K562 (cell line): Measurements from ENCODE around the gene ARMC6. TPM values are rescaled to one million over a fixed set of nuclear protein-coding genes. Genes with fewer than 3 reads are reported as not detected.

Experiments used
- ATAC-seq: fragments of 200-7000 bp; cut with Tn5 transposase; 3 replicates; pipeline ENCODE4 v1.9.1; 2020; ENCODE audit warnings: moderate library complexity
- BruUV-seq: library from RNA; stranded (reverse); fragments of 400-500 nt; replicated peaks from 2 replicates; lab custom pipeline; 2021; lab: Mats Ljungman, UMichigan
- CTCF ChIA-PET: fragments of 300-600 bp; formaldehyde crosslinking; extraction: SDS; loops from one replicate; lab custom pipeline; 2021; ENCODE audit warnings: low intra/inter-chr PET ratio; lab: Yijun Ruan, JAX
- POLR2A ChIA-PET: fragments of 300-600, 350-650 bp; sonication (Branson Sonifier 250); formaldehyde crosslinking; extraction: SDS; loops from one replicate; lab custom pipeline; 2021; ENCODE audit warnings: antibody characterized with exemption, inconsistent platforms; lab: Yijun Ruan, JAX
- DNase-seq, 4 experiments: peaks; one replicate each; pipeline versions ENCODE4 v3.0.0 to v3.0.0-alpha.2; 2011 to 2018; ENCODE audit warnings: low spot score in 3 of 4, mixed read lengths in 3 of 4; ENCODE audit errors: extremely low read depth in 1 of 4
- FAIRE-seq: peaks from 2 replicates; lab custom pipeline; 2011; peaks lifted over from hg19 to GRCh38; lab: Jason Lieb, UNC
- H2AFZ ChIP-seq: 2 replicates; pipeline ENCODE4 v1.6.0; 2011; ENCODE audit warnings: low read depth, low read length, control low read depth, inconsistent platforms
- H3K27ac ChIP-seq: fragments of 200-600 bp; 3 replicates; pipeline ENCODE4 v1.8.0; 2011; ENCODE audit warnings: low read depth, mild to moderate bottlenecking, control low read depth, inconsistent platforms, low read length, moderate library complexity, mixed read lengths; ENCODE audit errors: extremely low read depth
- H3K27me3 ChIP-seq, 2 experiments: fragments of 300-600 bp in 1 of 2; 2 replicates in 1 of 2; 3 replicates in 1 of 2; pipeline versions ENCODE4 v1.6.0 to v1.8.0; 2011; ENCODE audit warnings: inconsistent platforms in 2 of 2, low read length in 2 of 2, mild to moderate bottlenecking in 1 of 2, mixed read lengths in 1 of 2, moderate library complexity in 1 of 2; ENCODE audit not compliant: control insufficient read depth in 2 of 2, insufficient read depth in 2 of 2
- H3K36me3 ChIP-seq: fragments of 300-600 bp; 3 replicates; pipeline ENCODE4 v1.8.0; 2011; ENCODE audit warnings: mild to moderate bottlenecking, low read length, inconsistent platforms; ENCODE audit not compliant: control insufficient read depth, insufficient read depth
- H3K4me1 ChIP-seq, 2 experiments: fragments of 200-600 bp in 1 of 2; replicated peaks in 1 of 2; 2 replicates in 1 of 2; 3 replicates in 1 of 2; pipeline versions ENCODE4 v1.5.1 to v1.8.0; 2011; ENCODE audit warnings: inconsistent platforms in 2 of 2, low read length in 2 of 2, mild to moderate bottlenecking in 1 of 2, mixed read lengths in 1 of 2, moderate library complexity in 1 of 2; ENCODE audit not compliant: control insufficient read depth in 2 of 2, insufficient read depth in 2 of 2
- H3K4me2 ChIP-seq: 2 replicates; pipeline ENCODE4 v1.6.1; 2011; ENCODE audit warnings: low read length, control low read depth, inconsistent platforms, mixed read lengths; ENCODE audit not compliant: insufficient read depth
- H3K4me3 ChIP-seq: fragments of 200-600 bp; sonication (generic), shearing (Covaris generic); 2 replicates; pipeline ENCODE4 v1.5.1; 2016; ENCODE audit warnings: control low read depth, inconsistent platforms
- H3K79me2 ChIP-seq: fragments of 200-600 bp; 3 replicates; pipeline ENCODE4 v1.8.0; 2011; ENCODE audit warnings: low read length, inconsistent platforms; ENCODE audit not compliant: control insufficient read depth, insufficient read depth
- H3K9ac ChIP-seq, 2 experiments: 2 replicates each; pipeline versions ENCODE4 v1.6.0 to v1.6.1; 2011; ENCODE audit warnings: low read depth in 2 of 2, low read length in 2 of 2, control low read depth in 1 of 2, inconsistent platforms in 1 of 2, mild to moderate bottlenecking in 1 of 2, mixed read lengths in 1 of 2; ENCODE audit not compliant: insufficient read depth in 1 of 2
- H3K9me1 ChIP-seq: one replicate; pipeline ENCODE4 v1.6.0; 2011; ENCODE audit warnings: inconsistent platforms, mild to moderate bottlenecking, low read length, moderate library complexity; ENCODE audit not compliant: control insufficient read depth, insufficient read depth
- H3K9me3 ChIP-seq: replicated peaks from 2 replicates; pipeline ENCODE4 v1.5.1; 2011; ENCODE audit warnings: low read depth, low read length, inconsistent platforms; ENCODE audit not compliant: control insufficient read depth, insufficient read depth
- H4K20me1 ChIP-seq: replicated peaks from 2 replicates; pipeline ENCODE4 v1.6.1; 2011; ENCODE audit warnings: low read length, inconsistent platforms, mixed read lengths; ENCODE audit not compliant: control insufficient read depth, insufficient read depth
- NONO ChIP-seq, 2 experiments: fragments of 200-400 bp in 1 of 2; fragments of 450-650 bp in 1 of 2; formaldehyde crosslinking in 1 of 2; IDR thresholded peaks; 2 replicates each; pipeline ENCODE4 v1.6.1; 2017; ENCODE audit warnings: low read depth in 2 of 2, mild to moderate bottlenecking in 2 of 2, moderate library complexity in 2 of 2, low read length in 1 of 2
- POLR2B ChIP-seq: fragments of 450-650 bp; IDR thresholded peaks from 2 replicates; pipeline ENCODE4 v1.6.1; 2018; ENCODE audit warnings: low read depth; ENCODE audit not compliant: partially characterized antibody
- SNIP1 ChIP-seq: fragments of 450-650 bp; IDR thresholded peaks from 2 replicates; pipeline ENCODE4 v1.7.1; 2017; ENCODE audit warnings: low read depth, mild to moderate bottlenecking
- SUPT5H ChIP-seq: fragments of 450-650 bp; IDR thresholded peaks from 2 replicates; pipeline ENCODE4 v1.6.1; 2016
- TFAP4 ChIP-seq: sonication (generic); formaldehyde crosslinking; IDR thresholded peaks from 2 replicates; pipeline ENCODE4 v1.8.0; 2022; ENCODE audit warnings: missing genetic modification reagents, mild to moderate bottlenecking, moderate library complexity, borderline replicate concordance
- ZBTB40 ChIP-seq, 2 experiments: fragments of 450-650 bp in 1 of 2; sonication (generic) in 1 of 2; formaldehyde crosslinking in 1 of 2; IDR thresholded peaks; 2 replicates each; pipeline versions ENCODE4 v1.7.1 to v1.9.0; 2016 to 2022; ENCODE audit warnings: inconsistent platforms in 1 of 2, mild to moderate bottlenecking in 1 of 2, missing genetic modification reagents in 1 of 2
- ZNF511 ChIP-seq: sonication (generic); formaldehyde crosslinking; IDR thresholded peaks from 2 replicates; pipeline ENCODE4 v1.8.0; 2022; ENCODE audit warnings: mild to moderate bottlenecking, missing genetic modification reagents
- ZNF696 ChIP-seq: fragments of 250-450 bp; sonication (Bioruptor Pico); conservative IDR thresholded peaks from 2 replicates; pipeline ENCODE4 v1.4.0; 2020; ENCODE audit warnings: mild to moderate bottlenecking, moderate library complexity
- WGBS: fragments of 100-300 bp; shearing (Covaris generic); methylation state at CpG from one replicate; pipeline ENCODE4 v1.1.6; 2016; ENCODE audit warnings: low coverage, mixed read lengths; ENCODE audit not compliant: insufficient coverage; ENCODE audit errors: missing lambda C conversion rate; 5-methylcytosine and 5-hydroxymethylcytosine counted together
- in situ Hi-C: fragments of 300-500 bp; cut with MboI; formaldehyde crosslinking; loops from 4 replicates; pipeline ENCODE4 v1.15.0; 2018; ENCODE audit warnings: inconsistent platforms, mixed read lengths
- intact Hi-C: fragments of 100-400 bp; cut with micrococcal nuclease; formaldehyde crosslinking; loops from 2 replicates; pipeline ENCODE4 v1.14.2; 2022
- polyA plus RNA-seq, 8 experiments: library from polyadenylated mRNA; depleted of rRNA in 4 of 8; stranded (reverse) in 5 of 8; unstranded in 3 of 8; fragments of >200 nt; fragmentation: Nextera tagmentation in 2 of 8; fragmentation: Illumina TruSeq in 1 of 8; extraction: Ambion mirVana in 2 of 8; extraction: Trizol in 1 of 8; gene quantifications; 2 replicates each; pipeline versions ENCODE4 v1.2.1 to v1.2.3, GENCODE V29; 2011 to 2014; ENCODE audit warnings: inconsistent platforms in 1 of 8, missing spikeins in 1 of 8
- total RNA-seq, 7 experiments: library from RNA; depleted of rRNA in 6 of 7; stranded (reverse); fragments of >200 nt in 6 of 7; fragmentation: Illumina TruSeq in 2 of 7; extraction: Trizol in 2 of 7; gene quantifications; 2 replicates each; pipeline versions ENCODE4 v1.2.1 to v1.2.3, GENCODE V29; 2011 to 2021; ENCODE audit warnings: low replicate concordance in 1 of 7

ARMC6 gene
- total and polyA plus RNA-seq, 9 of the 15 experiments (the other 6 are each of a cell fraction or from before 2014, with no cell fraction given), result 2.1 to 93.4 (median 63.6) TPM

- no peak for TF ChIP-seq ZNF696
Observed at GRCh38 chr19:19103167-19103566, 69.8 kb downstream of the ARMC6 start (continued).

- peak; percentile 92 for FAIRE-seq
- POLR2A ChIA-PET, result interaction anchor here (0.6 kb wide), 1 partner anchor 18 kb away, joined by 3 read pairs; no protein-coding TSS in a partner anchor
- in situ Hi-C loops, result no loop called here
- peak; percentile 72 for TF ChIP-seq POLR2B
- TF ChIP-seq SNIP1, result no peak
- TF ChIP-seq TFAP4 (CRISPR knock-in tag), result peak; percentile 72; the same call in 1 of the 2 replicates
- 0 out of 2 replicates have a peak, but pooled peaks have one; percentile 60 for TF ChIP-seq ZNF511 (CRISPR knock-in tag)
- TF ChIP-seq SUPT5H, result peak; percentile 83
- peak; percentile 26; the same call in 1 of the 2 replicates for TF ChIP-seq ZBTB40 (IDR thresholded peaks at IDR 0.05)
- no peak for TF ChIP-seq ZBTB40 (CRISPR knock-in tag; IDR thresholded peaks at IDR 0.05)
- TF ChIP-seq NONO (IDR thresholded peaks at IDR 0.05; ENCODE audit: low read depth in 2 of 2, low read length in 1 of 2), result 0 out of 4 replicates have a peak, but pooled peaks of 1 of the 2 experiments have one; percentile 21
Observed at GRCh38 chr19:19105365-19106055, 72.1 kb downstream of the ARMC6 start.

More at GRCh38 chr19:19105365-19106055, 72.1 kb downstream of the ARMC6 start:
- intact Hi-C loops, result loop anchor here (2.0 kb wide), 1 partner anchor 73 kb away; the partner anchor contains the start of genes ARMC6 and SUGP2
- DNase-seq (peak; percentile 92 to 95 (median 93)), ATAC-seq (peak; percentile 96)
- no peaks in the 10 kb centered on the region for H3K9me1 ChIP-seq
- H2AFZ ChIP-seq, result peak overlapping the region; percentile 91
- CTCF ChIA-PET, result no interaction called here
- H3K27me3 ChIP-seq, result no peaks in the 10 kb centered on the region
- peak overlapping the region; percentile 41 for H3K4me3 ChIP-seq
- peak overlapping the region; percentile 83 for H3K4me2 ChIP-seq
- no TSS peak for BruUV-seq
- peaks cover 35% of the 10 kb centered on the region; the same call in 2 of the 3 replicates for H3K36me3 ChIP-seq
- H4K20me1 ChIP-seq, result no peaks in the 10 kb centered on the region
- H3K79me2 ChIP-seq, result no peaks in the 10 kb centered on the region
- H3K4me1 ChIP-seq, result peaks cover 14 to 45% of the 10 kb centered on the region in 2 experiments
- WGBS, result 11% methylated on average over 24 of the region's 36 CpGs
- no peaks in the 10 kb centered on the region for H3K9me3 ChIP-seq
- H3K27ac ChIP-seq, result peak overlapping the region; percentile 75
- peak overlapping the region; percentile 61 to 80 for H3K9ac ChIP-seq
